ENCODE measurements around the gene FRMD4A.

The FRMD4A gene

DNA sequence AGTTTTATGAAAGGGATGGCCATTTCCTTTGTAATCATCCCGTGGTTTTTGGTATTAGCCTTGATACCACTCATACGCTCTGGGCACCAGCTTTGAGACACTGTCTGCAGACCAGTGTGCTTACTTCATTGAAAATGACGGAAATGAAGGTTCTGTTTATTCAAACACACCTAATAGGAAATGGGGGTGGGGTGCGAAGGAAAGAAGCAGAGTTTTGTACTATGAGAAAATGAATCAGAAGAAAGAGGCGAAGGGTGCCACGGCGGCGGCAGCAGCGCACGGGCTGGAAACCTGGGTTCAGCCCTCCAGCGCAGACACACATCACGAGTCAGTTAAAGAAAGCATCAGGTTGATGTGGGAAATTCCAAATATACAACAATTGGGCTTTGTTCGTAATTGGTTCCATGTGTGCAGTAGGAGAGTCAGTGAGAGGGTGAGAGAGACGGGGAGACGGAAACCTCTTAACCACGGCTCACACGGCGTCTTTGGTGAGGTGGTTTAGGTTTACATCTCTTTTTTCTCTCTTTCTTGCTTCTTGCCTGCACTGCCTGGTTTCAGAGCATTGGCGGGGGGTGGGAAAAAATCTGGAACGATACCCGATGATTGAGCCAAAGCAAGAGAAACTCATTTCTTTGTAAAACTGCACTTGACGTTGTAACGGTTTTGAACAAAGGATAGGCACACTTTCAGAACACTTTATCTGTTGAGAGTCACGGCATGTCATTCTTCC is 321.2 kb downstream of the FRMD4A start:
- DNase-seq = peak; percentile 73

DNA sequence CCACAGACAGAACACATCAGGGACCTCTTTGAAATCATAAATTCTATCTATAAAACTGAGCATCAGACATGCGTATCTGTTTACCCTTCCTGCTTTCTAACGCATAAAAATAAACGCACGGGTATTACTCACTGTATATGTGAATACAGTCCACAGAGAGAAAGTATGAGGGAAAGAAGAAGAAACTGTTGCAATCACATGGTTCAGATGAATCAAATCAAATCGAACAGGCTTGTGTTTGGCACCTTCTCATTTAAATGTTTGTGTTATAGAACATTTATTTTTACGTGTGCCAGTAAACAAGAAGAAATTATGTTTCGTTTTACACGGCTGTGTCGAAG is 322.0 kb downstream of the FRMD4A start:
- no peak for DNase-seq

DNA sequence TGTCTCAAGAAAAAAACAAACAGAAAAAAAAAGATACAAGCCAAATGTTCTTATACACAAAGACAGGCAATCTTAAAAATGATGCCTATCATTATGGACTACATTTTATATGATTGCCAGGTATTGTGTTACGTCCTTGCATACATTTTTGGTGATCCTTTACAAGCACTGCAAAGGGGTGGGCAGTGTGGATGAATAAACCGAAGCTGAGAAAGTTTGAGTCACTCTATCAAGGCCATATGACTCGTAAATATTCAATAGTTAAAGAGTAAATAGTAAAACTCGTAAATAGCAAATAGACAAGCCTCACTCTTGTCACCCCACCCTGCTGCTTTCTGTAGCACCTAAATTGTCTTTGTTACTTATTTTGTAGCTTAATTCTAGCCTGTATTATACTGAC is 326.2 kb downstream of the FRMD4A start:
- DNase-seq = no peak

DNA sequence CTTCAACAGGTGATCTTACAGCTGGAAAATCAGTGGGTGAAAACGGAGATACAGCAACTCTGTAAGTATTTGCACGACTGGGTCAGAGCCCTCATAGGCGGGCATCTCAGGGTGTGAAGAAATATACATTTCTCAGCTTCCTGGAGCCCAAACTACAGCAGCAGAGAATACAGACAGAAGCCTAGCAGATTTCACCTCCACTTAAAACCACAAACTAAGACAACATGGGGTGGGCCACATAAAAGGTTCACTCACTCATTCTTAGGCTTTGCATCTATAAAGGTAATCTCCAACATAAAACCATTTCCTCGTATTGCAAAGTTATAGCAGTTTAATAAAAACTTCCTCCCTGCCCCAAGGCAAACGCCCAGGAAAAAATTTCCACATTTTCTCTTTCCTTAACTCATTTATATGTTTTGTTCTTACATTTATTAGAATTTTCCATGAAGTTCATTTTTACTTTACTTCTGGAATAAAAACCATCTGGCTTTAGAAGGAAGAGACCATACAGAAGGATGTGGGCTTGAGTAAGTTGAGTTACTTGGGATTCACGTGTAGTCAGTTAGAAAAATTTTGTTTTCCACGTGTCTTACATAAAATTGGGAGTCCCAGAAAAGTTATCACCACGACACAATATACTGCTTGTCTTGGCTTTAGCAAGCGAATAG is 327.1 kb downstream of the FRMD4A start:
- DNase-seq = no peak

DNA sequence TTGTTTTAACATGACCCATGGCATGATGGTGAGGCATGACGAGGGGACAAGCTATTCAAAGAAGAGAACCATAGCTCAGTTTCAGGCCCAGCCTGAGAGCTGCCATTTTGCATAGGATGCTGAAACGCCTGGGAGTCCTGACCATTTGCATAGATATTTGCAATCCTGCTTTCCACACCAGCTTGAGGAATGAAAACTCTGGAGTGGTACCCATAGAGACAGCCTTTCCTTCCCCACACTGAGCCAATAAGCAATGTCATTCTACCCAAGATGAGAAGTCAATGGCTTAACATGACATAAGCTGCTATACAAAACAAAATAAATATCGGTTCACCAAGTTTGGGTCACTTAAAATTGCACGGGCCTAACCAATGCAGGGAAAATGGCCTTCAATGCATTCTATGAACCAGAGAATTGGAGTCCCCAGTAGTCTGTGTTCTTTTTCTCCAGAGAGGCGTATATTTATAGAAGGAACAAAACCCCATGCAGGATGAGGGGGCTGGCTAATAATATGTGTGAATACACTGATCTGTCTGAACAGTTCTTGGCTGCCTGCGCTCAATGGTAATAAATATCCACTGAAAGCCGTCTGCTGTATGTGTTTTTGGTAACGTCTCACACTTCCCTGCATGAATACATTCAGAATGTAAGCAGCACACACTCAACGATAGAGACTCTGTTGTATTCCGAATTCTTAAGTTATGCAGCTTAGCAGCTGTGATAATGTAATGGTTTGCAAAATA is 329.3 kb downstream of the FRMD4A start:
- DNase-seq = no peak

DNA sequence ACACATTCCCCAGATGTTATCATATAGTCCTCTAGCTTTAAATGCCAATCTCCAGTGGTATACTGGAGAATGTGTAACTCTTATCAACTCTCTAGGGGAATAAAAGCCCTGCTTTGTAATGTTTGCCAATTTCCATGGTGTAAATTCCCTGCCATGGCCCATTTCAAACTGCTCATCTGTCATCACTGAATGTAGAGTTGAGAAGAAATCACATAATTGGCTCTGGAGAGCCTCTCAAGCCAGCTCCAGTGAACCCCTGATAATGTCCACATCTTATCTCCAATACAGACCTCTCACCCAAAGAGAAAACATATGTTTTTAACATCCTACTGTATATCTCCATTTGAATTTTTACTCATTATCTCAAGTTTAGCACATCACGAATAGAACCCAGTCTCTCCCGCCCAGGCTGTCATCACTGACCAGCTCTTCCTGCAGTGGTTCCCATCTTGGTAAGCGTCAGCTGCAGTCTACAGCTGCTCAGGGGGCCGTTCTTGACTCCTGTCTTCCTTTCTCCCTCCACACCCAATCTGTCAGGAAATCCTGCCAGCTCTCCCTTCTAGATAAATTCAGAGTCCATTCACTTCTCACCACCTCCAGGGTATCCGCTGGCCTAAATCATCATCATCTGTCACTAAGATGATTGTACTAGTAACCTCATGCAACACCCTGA is 332.4 kb downstream of the FRMD4A start:
- DNase-seq = no peak

DNA sequence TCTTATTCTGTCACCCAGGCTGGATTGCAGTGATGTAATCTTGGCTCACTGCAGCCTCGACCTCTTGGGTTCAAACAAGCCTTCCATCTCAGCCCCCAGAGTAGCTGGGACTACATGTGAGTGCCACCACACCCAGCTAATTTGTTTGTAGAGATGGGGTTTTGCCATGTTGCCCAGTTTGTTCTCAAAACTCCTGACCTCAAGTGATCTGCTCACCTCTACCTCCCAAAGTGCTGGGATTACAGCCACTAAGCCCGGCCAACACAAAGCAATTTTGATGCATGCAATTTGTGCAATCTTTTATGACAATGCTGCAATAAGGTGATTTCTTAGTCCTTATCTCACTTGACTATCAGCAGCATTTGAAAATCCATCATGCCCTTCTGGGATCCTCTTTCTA is 333.1 kb downstream of the FRMD4A start:
- DNase-seq = no peak

DNA sequence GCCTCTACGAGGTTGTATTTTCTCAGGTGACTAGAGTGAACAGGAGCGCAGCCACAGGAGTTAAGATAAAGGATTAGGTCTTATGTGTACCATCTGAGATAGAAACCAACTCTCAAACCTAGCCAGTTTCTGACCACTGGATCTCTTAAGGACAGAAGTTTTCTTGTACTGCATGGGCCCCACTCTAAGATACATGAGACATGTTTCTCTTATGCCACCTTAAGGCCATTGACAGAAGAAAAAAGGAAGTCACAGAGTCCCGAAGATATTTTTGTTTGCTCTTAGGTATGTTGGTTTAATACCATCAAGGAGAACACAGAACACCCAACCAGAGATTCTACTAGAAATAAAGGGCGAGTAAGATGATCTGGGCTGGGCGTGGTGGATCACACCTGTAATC is 335.8 kb downstream of the FRMD4A start:
- no peak for DNase-seq

DNA sequence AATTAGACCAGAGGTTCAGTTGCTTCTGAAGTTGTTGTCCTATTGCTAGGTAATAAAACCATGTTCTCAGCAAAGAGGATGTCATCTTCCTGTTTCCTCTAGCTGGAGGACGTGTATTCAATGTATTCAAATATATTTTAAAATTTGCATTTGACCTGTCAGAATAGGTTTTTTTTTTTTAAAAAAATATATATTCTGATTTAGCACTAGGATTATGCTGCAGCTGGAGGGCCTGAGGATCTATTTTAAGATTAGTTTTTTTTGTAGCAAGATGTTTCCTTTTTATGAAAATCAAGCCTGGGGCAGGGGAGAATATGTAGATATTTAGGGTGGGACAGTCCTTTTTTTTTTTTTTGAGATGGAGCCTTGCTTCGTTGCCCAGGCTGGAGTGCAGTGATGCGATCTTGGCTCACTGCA is 337.0 kb downstream of the FRMD4A start:
- no peak for DNase-seq

DNA sequence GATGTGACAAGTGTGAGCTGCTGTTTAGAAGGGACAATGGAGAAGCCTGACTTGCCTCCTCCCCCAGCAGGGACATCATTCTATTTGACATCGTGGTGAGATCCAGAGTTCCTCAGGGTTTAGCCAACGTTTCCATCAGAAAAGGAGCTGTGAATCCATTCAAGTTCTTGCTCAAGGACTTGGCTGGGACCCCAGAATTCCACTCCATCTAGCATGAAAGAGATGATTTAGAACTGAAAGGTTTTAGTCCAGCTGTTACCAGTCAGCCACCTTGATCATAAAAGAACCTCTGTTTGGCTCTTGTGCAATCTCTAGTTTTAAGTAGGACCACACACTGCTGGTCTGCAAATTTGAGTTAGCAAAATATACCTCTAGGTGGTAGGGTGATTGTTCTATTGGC is 337.6 kb downstream of the FRMD4A start:
- no peak for DNase-seq

DNA sequence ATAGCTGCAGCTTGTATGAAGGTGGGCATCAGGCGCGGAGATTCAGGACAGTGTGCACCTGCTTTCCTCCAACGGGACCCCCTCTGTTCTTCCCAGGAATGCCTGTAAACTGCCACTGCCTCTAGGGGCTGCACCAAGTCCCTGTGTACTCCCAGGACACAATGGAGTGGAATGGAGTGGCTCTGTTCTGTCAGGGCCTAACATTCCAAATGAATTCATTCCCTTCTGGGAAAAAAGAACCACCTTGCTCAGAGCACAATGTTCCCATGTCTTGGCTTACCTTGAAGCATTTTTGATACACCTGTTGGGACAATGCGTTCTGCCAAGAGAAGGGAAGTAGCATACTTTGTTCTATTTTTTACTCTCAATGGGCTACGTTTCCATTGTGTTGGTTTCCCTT is 339.4 kb downstream of the FRMD4A start:
- no peak for DNase-seq

DNA sequence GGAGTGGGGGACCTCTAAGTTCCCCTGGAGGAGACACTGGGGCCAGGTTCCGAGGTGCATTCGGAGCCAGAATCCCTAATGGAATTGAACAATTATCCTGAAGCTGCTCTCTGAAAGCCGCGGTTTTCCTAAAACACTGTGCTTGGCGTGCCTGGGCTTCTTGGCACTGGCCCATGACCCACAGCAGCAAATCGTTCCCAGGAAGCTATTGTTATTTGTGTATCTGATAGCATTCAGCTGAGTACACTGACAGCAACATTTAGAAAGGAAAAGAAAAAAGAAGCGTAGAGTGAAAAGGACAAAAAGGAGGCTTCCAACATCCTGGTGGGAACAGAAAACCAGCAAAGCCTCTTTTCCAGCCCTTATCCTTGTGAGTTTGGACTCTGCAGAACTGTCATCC is 339.8 kb downstream of the FRMD4A start:
- DNase-seq = no peak

DNA sequence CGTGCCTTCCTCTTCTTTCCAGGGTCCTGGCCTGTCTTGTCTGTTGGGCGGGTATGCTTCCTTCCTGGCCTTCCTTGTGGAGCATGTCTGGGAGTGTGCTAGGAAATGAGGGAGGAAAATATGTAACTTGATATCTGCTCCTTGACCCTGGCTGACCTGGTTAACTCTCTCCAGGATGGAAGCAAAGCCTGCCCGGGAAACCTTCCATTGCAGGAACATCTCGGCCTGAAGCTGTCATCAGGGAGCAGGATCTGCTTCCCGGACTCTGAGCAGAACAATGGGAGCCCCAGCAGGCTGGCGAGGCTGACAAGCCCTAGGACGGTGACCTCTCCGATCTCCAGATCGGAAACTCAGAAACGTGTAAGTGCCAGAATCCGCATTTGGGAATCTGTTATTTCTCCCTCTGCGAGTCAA is 340.3 kb downstream of the FRMD4A start:
- DNase-seq = no peak

DNA sequence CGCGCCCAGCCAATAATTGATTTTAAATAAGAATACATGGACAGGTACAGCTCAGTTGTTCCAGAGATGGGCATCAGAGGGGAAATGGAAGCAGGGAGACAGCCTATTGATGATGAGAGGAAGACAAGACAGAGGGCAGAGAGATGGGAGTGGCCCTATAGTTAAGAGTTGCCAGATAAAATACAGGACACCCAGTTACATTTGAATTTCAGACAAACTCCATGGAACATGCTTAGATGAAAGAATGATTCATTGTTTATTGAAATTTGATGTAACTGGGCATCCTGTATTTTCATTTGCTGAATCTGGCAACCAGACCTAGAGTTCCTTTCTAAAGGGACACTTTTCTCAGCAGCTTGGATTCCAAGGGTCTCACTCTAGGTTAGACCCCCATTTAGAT is 341.1 kb downstream of the FRMD4A start:
- no peak for DNase-seq

DNA sequence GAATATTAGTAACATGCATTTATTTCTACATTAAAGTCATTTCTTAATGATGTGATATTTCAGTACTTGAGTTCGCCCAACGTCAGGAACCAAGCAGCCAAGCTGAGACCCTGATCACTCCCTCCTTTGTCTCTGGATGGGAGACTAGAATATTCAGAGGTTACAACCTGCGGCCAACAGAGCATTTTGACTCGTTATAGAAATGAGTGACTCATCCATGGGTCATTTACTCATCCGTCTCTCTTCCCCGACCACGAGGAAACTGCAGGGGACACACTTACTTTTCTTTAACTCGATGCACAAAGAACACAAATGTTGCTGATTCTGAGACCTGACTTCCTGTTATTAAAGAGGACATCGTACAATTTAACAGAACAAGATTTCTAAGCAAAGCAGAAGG is 343.3 kb downstream of the FRMD4A start:
- DNase-seq = no peak

DNA sequence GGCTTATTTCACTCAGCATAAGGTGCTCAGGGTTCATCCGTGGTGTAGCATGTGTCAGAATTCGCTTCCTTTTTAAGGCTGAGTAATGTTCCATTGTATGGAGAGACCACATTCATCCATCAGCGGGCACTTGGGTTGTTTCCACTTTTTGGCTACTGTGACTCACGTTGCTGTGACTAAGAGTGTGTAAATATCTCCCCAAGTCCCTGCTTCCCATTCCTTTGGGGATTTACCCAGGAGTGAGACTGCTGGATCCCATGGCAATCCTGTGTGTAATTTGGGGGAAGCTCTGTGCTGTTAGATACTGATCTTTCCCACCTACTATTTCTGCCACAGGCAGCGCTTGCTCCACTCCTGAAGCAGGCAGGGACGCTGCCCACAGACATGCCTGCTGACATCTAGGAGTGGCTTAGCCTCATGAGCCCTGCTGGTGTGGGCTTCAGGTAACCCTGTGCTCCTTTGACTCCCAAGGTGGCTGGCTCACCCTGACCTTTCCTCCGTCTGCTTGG is 346.0 kb downstream of the FRMD4A start:
- DNase-seq = no peak

DNA sequence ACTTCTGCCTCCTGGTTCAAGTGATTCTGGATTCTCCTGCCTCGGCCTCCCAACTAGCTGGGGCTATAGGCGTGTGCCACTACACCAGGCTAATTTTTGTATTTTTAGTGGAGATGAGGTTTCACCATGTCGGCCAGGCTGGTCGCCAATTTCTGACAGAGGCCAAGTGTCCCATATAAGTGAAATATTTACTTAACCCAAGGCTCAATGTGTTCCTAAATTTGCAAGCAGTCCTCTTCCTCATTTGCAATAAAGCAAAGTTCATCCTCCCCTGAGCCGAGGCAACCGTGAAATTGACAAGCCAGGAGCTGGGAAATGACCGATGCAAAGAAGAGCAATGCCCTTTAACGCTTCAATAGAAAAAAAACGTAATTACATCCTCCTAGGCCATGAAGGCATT is 347.7 kb downstream of the FRMD4A start:
- no peak for DNase-seq

DNA sequence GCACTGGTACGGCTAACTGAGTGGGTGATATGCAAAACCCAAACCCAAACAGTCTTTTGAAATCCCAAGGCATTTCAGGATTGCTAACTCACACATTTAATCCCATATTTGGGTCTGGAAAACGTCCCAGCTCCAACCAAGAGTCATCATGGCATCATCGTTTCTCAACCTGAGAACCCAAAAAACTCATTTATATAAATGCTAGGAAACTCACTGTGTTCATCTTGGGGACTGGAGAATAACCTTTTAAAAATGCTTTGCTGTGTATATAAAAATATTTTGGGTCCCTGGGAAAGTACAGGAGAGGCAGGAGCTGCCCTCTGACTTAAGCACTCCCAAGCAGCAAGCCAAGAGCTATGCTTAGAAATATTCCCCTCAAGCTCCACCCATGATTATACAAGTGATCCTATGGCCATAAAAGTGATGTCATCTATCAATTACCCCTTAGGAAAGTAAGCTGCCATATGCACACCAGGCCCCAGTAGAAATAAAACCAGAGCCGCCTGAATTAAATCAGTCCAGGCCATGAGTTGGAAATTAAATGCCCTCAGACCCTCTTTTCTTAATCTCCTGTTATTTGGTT is 352.1 kb downstream of the FRMD4A start:
- DNase-seq = no peak

DNA sequence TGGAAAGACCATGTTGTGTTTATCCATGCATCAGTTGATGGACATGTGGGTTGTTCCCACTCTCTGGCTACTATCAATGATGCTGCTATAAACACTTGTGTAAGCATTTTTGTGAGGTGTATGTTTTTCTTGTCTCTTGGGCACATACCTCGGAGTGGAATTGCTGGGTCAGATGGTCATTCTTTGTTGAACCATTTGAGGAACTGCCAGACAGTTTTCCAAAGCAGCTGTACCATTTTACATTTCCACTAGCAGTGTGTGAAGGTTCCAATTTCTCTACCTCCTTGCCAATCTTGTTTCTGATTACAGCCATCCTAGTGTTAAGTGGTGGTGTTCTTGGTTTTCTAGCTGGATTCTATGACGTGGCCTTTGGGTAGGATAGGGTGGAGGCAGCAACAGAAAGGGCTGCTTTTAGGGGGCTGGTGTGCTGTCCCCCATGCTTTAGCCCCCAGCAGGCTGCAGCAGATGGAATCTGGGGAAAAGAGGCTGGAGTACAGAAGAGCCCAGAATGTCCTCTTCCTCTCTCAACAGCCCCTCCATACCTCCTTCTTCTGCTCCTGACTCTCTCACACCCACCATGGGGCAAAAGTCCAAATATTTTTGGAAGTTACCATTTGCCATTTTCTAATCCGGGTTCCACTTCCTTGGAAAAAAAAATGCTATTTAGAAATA is 352.7 kb downstream of the FRMD4A start:
- DNase-seq = no peak

DNA sequence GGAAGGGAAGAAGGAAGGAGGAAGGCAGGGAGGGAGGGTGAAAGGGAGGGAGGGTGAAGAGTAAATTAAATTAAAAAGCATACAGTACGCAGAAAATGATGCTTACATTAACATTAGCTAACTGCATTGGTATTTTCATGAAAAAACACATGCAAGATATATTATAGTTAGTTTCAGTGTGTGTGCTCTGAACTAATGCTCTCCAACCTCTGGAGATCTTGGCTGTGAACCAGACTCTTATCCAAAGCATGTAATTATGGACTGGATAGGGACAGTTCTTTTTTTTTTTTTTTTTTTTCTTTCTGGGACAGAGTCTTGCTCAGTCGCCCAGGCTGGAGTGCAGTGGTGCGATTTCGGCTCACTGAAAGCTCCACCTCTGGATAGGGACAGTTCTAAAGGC is 357.0 kb downstream of the FRMD4A start:
- no peak for DNase-seq

DNA sequence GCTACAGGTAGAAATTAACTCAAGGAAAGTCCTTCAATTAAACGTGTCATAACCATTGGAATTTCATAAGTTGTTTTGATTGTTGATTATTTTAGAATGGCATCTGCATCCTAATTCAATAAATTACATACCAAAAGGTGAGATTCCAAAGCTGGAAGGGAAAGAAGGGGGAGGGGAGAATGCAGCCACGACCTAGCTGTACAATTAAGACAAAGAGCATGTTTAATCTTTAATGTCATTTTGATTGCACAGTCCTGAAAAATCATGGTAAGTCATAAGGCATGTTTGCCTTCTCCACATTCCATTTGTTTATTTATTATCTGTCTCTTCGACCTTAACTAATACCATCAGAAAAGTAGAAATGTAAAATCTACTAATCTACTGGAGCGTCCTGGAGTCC is 358.1 kb downstream of the FRMD4A start:
- DNase-seq = no peak

Measured in activated T-cell treated with anti-CD3 and anti-CD28 coated beads, Interleukin-2, amount 50 U/mL, for 1 hour (primary cell).